ENCODE data around the gene MMP13. TPM values are rescaled to one million over a fixed set of nuclear protein-coding genes. Genes with fewer than 3 reads are reported as not detected.

MMP13 gene
- total RNA-seq, 1 experiment from 2014 or later = not detected

- Histone ChIP-seq H3K4me2 (ENCODE audit: insufficient read depth, insufficient read length, low read length) (no peak overlapping the region), H2AK5ac (ENCODE audit: insufficient read length, low read length) (no peak overlapping the region), H4K8ac (replicated peaks; ENCODE audit: insufficient read length, low read depth, low read length) (no peak overlapping the region), H4K5ac (ENCODE audit: insufficient read length, low read depth, low read length) (no peak overlapping the region), H2BK20ac (ENCODE audit: low read depth, low read length, poor library complexity, severe bottlenecking) (no peak overlapping the region), H3K4me1 (ENCODE audit: insufficient read depth, low read length) (no peaks in the 10 kb centered on the region), H2BK12ac (ENCODE audit: insufficient read length, low read depth, low read length) (no peak overlapping the region), H3K23me2 (ENCODE audit: insufficient read length, low read depth, low read length, poor library complexity, severe bottlenecking) (no peaks in the 10 kb centered on the region), H3T11ph (ENCODE audit: low read length) (no peak overlapping the region), H2AFZ (ENCODE audit: low read length) (no peak overlapping the region), H2BK5ac (ENCODE audit: insufficient read length, low read length) (no peak overlapping the region), H3K9ac (ENCODE audit: extremely low read depth, insufficient read length, low read length) (no peak overlapping the region), H3K27ac (ENCODE audit: insufficient read length, low read depth, low read length) (no peak overlapping the region), H4K20me1 (ENCODE audit: control insufficient read depth, insufficient read depth, insufficient read length) (no peaks in the 10 kb centered on the region), H3K14ac (ENCODE audit: insufficient read depth, low read length) (no peak overlapping the region), H4K91ac (ENCODE audit: insufficient read length, low read depth, low read length) (no peak overlapping the region), H3K4ac (ENCODE audit: low read depth, low read length) (no peak overlapping the region), H3K56ac (ENCODE audit: insufficient read length, low read depth, low read length) (no peak overlapping the region), H3K79me1 (ENCODE audit: insufficient read depth, low read depth, low read length, poor library complexity, severe bottlenecking) (no peaks in the 10 kb centered on the region), H3K27me3 (ENCODE audit: insufficient read depth, low read length) (no peaks in the 10 kb centered on the region), H2BK15ac (ENCODE audit: low read depth, low read length) (no peak overlapping the region), H3K9me3 (ENCODE audit: control insufficient read depth, low read depth, low read length) (no peaks in the 10 kb centered on the region), H2BK120ac (ENCODE audit: low read depth, low read length, poor library complexity, severe bottlenecking) (no peak overlapping the region), H3K23ac (ENCODE audit: insufficient read length, low read depth, low read length) (no peak overlapping the region), H3K79me2 (ENCODE audit: insufficient read depth, low read length) (no peaks in the 10 kb centered on the region), H3K18ac (ENCODE audit: insufficient read length, low read depth, low read length) (no peak overlapping the region)
- no peaks in the 10 kb centered on the region for H3K9me3 Mint-ChIP-seq
- no peak for DNase-seq
- no CpG with 5 or more reads among the region's 3 CpGs for WGBS (ENCODE audit: extremely low coverage, insufficient read length, low lambda C conversion rate)
- no peak overlapping the region for H3K4me3 Mint-ChIP-seq
- no peak overlapping the region for H3K27ac Mint-ChIP-seq
- H3K4me1 Mint-ChIP-seq = no peaks in the 10 kb centered on the region
- H3K27me3 Mint-ChIP-seq (ENCODE audit: low read depth) = no peaks in the 10 kb centered on the region
- no peaks in the 10 kb centered on the region for H3K36me3 Mint-ChIP-seq (ENCODE audit: insufficient read depth in 1 of 3, low read depth in 3 of 3)
- no peak for TF ChIP-seq CTCF (conservative IDR thresholded peaks at IDR 0.05)
Observed at GRCh38 chr11:102929166-102929565, 26.4 kb downstream of the MMP13 start.

All from H9 (cell line).